ENCODE results near the gene TLL2.

TLL2 gene

GRCh38 chr10:96418582-96418981 lies 95.1 kb downstream of the TLL2 start:
- DNase-seq = no peak

DNA sequence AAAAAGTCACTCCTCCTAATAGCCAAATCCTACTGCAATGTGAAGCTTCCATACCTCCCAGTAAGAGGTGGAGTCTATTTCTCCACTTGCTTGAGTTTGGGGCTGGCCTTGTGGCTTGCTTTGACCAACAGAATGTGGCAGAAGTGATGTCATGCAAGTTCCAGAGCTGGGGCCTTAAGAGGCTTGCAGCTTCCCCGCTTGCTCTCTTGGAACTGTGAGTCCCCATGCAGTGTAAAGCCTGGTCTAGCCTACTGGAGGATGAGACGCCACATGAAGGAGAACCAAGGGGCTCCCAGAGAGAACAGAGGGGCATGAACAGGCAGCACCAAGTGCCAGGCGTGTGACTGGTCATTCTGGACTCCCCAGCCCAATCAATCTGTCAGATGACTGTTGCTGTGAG lies 96.3 kb downstream of the TLL2 start:
- DNase-seq = no peak

GRCh38 chr10:96416643-96417042 lies 97.1 kb downstream of the TLL2 start:
- DNase-seq = no peak

DNA sequence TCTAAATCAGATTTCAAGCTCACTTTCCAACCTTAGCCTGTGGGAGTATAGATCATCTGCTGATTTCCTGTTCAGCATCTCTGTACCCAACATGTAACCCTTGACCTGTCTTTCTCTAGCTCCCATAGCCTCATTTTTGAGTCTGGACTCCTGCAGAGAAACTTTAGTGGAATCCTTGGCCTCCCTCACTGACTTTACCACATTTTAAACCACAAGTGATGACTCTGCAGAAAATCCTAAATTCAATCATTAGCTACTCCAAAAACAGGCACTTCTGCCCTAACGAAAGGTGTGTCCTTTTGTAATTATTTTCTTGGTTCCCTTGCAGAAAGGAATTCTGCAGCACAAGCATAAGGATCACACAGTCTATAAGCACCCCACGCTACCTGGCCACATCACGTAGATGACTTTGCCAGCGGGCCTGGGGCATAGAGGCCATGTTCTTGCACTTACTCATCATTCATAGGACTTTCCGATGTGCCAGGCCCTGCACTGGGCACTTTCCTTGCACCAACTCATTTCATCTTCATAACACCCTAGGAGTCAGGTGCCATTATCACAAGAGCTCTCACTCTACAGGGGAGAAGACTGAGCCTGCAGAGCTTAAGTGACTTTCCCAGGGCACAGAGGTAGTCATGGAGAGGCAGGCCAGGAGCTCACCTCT lies 97.7 kb downstream of the TLL2 start:
- DNase-seq = no peak

- DNase-seq = no peak
These were observed 98.4 kb downstream of the TLL2 start for GRCh38 chr10:96415150-96415890.

DNA sequence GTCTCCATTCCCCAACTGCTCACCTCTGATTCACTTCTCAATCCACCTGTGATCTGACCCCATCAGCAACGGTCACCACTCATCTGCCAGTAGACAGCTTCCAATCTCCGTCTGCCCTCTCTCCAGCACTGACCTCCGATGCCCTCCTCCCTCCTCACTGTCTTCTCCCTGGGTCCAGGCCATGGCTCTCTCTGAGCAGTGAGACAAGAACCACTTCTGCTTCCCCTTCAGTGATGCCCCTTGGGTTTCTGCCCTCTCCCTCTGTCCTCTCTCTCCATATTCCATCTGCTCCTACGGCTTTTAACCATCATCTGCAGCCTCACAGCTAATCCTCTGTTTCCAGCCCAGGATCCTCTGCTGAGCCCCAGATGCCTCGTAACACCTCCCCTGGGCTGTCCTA lies 99.4 kb downstream of the TLL2 start:
- no peak for DNase-seq

DNA sequence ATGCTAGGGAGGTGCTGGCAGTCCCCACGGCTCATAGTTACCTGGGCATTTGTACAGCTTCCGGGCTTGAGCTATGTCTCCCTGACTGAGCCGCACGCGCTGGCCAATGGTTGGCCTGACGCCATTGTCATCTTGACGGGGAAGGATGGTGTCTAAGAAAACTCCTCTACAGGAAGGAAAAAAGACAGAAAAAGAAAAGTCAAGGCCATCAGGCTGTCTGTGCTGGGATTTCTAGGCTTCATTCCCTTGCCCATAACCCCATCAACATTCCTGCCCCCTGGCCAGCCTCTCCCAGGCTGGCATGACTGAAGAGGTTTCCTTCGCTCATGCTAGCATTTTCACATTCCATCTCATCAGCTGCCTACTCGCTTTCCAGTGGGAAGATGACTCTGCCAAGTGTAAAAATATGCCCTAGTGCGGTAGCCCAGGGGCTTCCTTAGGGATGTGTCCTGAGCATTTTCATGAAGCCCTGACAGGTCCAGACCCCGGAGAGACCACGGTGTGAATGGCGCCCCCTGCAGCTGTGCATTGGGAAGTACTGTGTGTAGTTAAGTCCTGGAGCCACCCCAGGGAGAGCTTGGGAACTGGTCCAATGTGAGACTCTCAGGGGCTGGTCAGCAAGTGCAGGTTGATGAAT lies 100.5 kb downstream of the TLL2 start:
- no peak for DNase-seq

DNA sequence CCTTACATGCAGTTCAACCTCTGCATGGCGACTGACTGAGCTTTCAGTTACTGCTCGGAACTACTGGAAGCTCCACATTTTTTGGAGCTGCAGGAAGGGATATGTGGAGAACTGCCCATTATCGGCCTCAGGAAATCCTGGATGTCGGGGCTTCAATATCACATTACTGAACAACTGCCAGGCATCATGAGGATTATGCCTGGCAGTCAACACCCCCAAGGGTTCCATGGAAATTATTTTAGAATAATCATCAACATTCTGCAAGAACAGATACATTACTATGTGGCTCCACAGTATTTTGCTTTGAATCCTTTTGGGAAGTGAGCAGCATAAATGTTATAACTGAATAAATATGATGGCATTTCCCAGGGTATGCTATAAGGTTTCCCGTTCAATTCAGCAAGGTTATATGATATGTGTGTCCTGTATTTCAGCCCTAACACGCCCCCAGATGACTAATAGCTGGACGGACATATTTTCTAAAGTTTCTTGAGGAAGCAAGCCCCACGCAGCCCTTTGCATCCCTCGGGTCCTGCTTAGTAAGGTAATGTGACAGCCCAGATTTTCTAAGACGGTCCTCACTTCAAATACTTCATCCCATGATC lies 101.9 kb downstream of the TLL2 start:
- no peak for DNase-seq

DNA sequence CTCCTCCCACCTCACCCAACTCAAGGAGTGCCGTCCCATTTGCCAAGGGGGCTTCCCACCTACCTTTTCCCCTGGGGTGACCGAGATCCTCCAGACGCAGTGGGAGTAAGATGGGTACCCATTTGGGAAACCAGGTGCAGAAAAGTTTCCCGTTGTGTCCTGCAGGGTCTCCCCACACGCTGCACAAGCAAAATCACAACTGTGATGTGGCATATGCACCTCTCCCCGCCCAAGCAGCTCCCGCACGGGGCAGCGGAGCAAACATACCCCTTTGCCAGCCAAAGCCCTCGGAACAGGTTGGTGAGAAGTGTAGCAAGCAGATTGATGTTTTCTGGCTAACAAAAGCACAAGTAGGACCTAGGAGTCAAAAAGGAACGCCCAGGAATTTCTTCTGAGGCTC lies 103.4 kb downstream of the TLL2 start:
- no peak for DNase-seq

DNA sequence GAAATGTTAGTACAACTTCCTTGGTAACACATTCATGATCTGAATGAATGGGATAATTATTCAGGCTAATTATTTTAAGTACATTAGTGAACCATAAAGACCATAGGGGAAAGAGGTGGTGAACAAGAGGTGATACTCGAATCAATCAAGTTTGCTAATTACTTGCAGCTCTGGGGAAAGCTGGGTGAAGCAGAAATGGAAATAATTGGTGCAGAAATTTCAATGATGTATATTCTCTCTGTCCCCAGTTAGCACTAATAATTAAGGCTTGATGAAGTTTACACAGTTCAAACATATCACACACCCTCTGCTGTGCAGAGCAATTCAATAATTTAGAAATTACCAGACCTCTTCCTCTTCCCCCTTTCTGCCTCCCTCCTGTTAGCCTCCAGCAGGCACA lies 105.5 kb downstream of the TLL2 start:
- no peak for DNase-seq

DNA sequence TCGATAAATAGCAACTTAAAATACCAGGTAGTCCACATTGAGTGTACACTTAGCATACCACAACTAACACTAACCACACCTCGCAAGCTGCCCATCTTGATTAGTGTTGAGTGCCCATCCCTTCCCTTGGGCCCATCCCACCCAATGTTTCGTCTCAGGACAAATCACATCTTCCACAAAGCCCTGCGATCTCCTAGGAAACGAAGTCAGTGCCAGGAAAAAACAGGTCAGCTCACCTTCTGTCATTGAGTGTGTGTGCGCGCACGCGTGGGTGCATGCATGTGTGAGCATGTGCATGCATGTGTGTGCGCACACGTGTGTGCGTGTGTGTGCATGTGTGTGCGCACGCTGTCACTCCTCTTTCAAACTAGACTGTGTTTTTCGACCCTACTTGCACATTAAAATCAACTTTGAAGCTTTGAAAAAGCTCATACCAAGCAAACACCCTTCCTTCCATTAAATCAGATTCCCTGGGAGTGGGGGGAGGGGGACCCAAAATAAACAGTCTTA lies 106.1 kb downstream of the TLL2 start:
- no peak for DNase-seq

DNA sequence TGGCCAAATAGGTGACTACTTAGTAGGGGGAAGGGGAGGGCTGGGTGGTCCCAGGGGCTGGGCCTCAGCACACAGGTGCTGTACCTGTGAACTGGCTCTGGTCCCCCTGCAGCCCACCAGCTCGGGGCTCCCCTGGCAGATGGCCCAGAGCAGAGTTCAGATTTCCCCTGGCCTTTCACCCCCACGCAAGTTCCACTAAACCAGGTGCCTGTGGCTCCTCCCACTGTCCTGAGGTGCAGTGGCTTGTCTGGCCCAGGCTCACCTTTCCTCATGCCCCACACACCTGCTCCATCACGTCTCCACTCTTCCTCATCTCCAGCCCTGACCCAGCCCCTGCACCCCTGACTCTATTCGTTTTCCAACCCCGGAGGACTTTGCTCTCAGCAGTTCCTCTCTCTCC lies 107.6 kb downstream of the TLL2 start:
- DNase-seq = no peak

DNA sequence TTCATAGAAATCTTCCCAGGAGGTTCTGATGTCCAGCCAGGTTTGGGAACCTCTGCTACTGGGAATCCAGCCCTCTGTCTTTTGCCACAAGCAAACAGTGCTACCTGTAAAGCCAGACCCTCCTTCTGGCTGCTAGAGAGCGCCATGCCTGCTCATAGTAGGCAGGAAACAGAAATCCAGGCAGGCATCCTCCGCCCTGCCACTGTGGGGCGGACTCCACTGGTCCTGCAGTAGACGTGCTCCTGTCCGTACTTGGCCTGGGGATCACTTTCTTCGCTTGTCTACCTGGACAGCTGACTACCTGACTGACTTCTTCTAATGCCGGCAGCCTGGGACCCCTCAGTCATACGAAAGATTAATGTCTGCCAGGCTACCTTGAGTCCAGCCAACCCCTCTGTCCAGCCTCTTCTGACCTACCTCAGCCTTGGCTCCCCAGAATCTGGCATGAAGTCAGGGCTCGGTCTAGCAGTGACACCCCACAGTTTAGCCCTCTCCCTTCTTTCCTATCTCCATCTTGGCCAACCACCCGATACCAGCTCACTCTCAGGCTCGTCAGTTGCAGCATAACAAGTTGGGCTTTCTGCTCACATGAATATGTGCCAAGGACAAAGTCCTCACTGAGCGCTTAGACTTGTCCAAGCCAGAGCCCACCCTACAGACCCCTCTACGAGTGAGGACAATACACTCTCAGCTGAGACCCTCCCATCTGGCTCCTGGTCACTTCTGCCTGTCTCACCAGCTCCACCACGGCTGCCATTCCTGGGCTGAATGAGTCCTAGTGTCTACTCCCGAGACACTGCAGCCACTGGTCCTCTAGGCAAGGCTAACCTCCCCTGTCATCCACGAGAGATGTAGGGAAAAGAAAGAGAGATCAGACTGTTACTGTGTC lies 111.1 kb downstream of the TLL2 start:
- DNase-seq = no peak

DNA sequence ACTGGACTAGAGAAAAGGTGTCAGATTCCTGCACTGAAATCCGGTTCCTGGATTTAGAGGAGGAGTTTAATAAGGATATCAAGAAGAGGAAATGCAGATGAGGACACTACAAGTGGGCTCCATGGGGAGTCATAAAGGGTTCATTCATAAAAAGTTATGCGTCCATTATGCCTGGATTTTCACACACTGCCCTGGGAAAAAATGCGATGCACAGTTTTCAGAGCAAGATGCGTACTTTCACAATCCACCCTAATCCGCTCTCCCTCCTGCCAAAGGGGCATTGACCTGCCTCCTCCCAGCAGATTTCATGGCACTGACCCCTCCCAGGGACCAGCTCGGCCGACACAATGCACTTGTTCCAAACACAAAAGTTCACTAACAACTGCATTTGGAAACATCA lies 112.7 kb downstream of the TLL2 start:
- no peak for DNase-seq

GRCh38 chr10:96400465-96400864 lies 113.3 kb downstream of the TLL2 start:
- no peak for DNase-seq

DNA sequence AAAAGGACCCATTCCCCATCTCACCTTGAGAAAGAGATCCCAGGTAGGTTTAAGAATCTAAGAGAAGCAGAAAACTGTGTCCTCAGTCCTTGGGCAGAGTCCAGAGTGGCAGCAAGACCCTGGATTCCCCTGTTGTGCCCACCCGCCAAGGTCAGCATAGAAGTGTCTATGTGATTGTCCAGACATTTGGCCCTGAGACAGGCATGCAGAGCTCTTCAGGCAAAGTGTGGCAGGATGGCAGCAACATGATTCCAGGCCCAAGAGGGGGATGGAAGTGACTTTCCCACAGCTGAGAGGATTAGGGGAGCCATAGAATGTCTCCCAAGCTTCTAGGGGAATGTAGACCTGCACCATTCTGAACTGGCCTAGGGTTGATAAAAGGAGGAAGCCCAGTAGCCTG lies 115.8 kb downstream of the TLL2 start:
- no peak for DNase-seq

GRCh38 chr10:96395931-96396877 lies 117.5 kb downstream of the TLL2 start:
- DNase-seq = peak; percentile 3

GRCh38 chr10:96390460-96390864 lies 123.3 kb downstream of the TLL2 start:
- DNase-seq = peak; percentile 74

GRCh38 chr10:96389785-96390184 lies 123.9 kb downstream of the TLL2 start:
- no peak for DNase-seq

- no peak for DNase-seq
These were observed 126.1 kb downstream of the TLL2 start for GRCh38 chr10:96387601-96388000.

DNA sequence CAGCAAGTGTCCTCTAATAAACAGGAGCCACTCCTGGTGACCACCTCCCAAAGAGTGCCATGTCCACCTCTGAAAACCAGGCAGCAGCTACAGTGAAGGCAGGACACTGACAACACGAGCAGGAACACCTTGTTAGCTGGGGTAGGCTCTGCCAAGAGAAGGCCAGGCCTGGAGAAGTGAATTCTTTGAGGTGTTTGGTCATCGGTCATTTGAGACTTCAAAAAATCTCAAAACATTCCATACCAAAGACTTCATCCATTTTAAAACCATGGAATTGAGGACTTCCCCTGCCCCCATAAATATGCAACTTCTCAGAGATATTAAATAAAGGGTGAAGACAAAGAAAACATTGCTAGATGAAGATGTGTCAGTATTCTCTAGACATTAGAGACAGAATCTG lies 126.6 kb downstream of the TLL2 start:
- no peak for DNase-seq

Data from NCI-H2029 (cell line).